ENCODE results near the gene TTBK1. TPM values are rescaled to one million over a fixed set of nuclear protein-coding genes. Genes with fewer than 3 reads are reported as not detected.

TTBK1 gene
- total and polyA plus RNA-seq, 2 donors, result 0.05 to 0.09 TPM

DNA sequence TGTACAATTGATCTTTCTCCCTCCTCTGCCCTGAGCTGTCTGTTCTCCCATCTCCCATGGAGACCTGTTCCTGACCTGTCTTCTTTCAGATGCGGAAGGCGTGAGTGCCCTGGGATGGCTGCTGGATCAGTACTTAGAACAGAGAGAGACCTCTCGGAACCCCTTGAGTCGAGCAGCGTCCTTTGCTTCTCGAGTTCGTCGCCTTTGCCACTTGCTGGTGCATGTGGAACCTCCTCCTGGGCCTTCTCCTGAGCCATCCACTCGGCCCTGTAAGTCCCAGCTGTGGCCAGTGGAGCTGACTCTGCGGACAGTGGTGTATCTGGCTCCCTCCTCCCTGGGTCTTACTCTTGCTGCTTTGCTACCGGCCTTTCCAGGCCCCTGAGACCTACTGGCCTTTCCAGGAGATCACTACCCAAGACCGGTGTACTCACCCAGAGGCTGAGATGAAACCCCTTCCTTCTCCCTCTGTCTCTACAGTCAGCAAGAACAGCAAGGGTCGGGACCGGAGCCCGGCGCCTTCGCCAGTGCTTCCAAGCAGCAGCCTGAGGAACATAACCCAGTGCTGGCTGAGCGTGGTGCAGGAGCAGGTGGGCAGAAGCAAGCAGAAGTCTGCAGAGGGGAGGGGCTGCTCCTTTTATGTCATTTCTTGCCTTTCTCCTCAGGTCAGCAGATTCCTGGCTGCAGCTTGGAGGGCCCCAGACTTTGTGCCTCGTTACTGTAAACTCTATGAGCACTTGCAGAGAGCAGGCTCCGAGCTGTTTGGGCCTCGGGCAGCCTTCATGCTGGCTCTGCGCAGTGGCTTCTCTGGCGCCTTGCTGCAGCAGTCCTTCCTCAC is 38.8 kb upstream of the TTBK1 start:
- H3K27ac ChIP-seq (ENCODE audit: low read depth in 1 of 2, low read length in 1 of 2), result no peak overlapping the region
- H3K36me3 ChIP-seq (ENCODE audit: control insufficient read depth in 2 of 2, insufficient read depth in 2 of 2, low read length in 1 of 2), result peaks cover 39 to 41% of the 10 kb centered on the region in 2 donors
- no peaks in the 10 kb centered on the region for H3K4me1 ChIP-seq (ENCODE audit: control insufficient read depth in 2 of 2, insufficient read depth in 2 of 2, low read length in 2 of 2)
- no peak for DNase-seq (ENCODE audit: low read depth in 6 of 9, low spot score in 9 of 9)
- no peaks in the 10 kb centered on the region for H3K27me3 ChIP-seq (ENCODE audit: control insufficient read depth in 2 of 2, insufficient read depth in 1 of 2, low read length in 1 of 2)
- 99% methylated on average over 23 of the region's 23 CpGs for WGBS
- H3K4me3 ChIP-seq (ENCODE audit: low read length in 2 of 2), result no peak overlapping the region
- no peaks in the 10 kb centered on the region for H3K9me3 ChIP-seq (ENCODE audit: control insufficient read depth in 2 of 2, insufficient read depth in 1 of 2, low read length in 1 of 2)

DNA sequence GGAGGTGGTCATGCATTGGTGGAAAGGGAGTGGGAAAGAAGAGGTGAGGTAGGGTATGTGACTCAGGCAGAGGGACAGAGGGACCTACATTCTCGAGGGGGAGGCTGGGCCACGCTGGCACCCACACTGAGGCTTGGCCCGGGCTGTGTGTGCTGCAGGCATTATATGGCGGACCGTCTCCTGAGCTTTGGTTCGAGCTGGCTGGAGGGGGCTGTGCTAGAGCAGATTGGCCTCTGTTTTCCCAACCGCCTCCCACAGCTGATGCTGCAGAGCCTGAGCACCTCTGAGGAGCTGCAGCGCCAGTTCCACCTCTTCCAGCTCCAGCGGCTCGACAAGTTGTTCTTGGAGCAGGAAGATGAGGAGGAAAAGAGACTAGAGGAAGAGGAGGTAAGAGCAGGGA is 37.4 kb upstream of the TTBK1 start:
- H3K4me3 ChIP-seq (ENCODE audit: low read length in 2 of 2), result no peak overlapping the region
- no peaks in the 10 kb centered on the region for H3K27me3 ChIP-seq (ENCODE audit: control insufficient read depth in 2 of 2, insufficient read depth in 1 of 2, low read length in 1 of 2)
- DNase-seq (ENCODE audit: low read depth in 6 of 9, low spot score in 9 of 9), result no peak
- 98% methylated on average over 10 of the region's 10 CpGs for WGBS
- H3K9me3 ChIP-seq (ENCODE audit: control insufficient read depth in 2 of 2, insufficient read depth in 1 of 2, low read length in 1 of 2), result no peaks in the 10 kb centered on the region
- no peak overlapping the region for H3K27ac ChIP-seq (ENCODE audit: low read depth in 1 of 2, low read length in 1 of 2)
- peaks cover 25 to 28% of the 10 kb centered on the region in 2 donors for H3K36me3 ChIP-seq (ENCODE audit: control insufficient read depth in 2 of 2, insufficient read depth in 2 of 2, low read length in 1 of 2)
- no peaks in the 10 kb centered on the region for H3K4me1 ChIP-seq (ENCODE audit: control insufficient read depth in 2 of 2, insufficient read depth in 2 of 2, low read length in 2 of 2)

DNA sequence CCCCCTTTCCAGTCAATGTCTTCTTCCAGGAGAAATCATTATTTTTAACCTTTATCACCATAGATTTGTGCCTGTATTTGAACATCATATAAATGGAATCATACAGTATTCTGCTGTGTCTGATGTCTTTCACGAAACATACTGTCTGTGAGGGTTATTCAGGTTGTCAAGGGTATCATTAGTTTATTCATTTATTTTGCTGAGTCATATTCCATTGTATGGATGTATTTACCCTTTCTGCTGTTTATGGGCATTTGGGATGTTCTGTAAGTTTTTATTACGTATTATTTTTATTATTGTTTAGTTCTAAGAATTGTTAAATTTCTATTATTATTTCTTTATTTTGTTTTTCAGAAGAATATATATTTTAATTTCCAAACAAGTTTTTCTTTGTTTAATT is 36.0 kb upstream of the TTBK1 start:
- WGBS, result 97% methylated on average over 2 of the region's 2 CpGs
- Histone ChIP-seq H3K4me1 (ENCODE audit: control insufficient read depth in 2 of 2, insufficient read depth in 2 of 2, low read length in 2 of 2) (no peaks in the 10 kb centered on the region), H3K4me3 (ENCODE audit: low read length in 2 of 2) (no peak overlapping the region), H3K9me3 (ENCODE audit: control insufficient read depth in 2 of 2, insufficient read depth in 1 of 2, low read length in 1 of 2) (no peaks in the 10 kb centered on the region), H3K36me3 (ENCODE audit: control insufficient read depth in 2 of 2, insufficient read depth in 2 of 2, low read length in 1 of 2) (peaks cover 20 to 25% of the 10 kb centered on the region in 2 donors), H3K27me3 (ENCODE audit: control insufficient read depth in 2 of 2, insufficient read depth in 1 of 2, low read length in 1 of 2) (no peaks in the 10 kb centered on the region), H3K27ac (ENCODE audit: low read depth in 1 of 2, low read length in 1 of 2) (no peak overlapping the region)
- DNase-seq (ENCODE audit: low read depth in 6 of 9, low spot score in 9 of 9), result no peak

DNA sequence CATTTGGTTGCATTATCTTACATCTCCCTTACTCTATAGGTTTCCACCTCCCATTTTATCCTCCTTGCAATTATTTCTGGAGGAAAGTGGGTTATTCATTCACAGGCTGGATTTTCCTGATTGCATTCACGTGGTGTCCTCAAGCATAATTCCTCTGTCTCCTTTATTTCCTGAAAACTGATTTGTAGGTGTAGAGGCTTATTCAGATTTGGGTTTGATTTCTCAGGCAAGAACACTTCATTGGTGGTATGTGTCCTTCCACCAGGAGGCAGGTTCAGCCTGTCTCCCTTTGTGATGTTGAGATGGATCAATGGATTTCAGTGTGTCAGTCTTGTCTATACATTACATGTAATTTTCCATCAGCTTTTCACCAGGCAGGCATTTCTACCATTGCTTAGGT is 31.3 kb upstream of the TTBK1 start:
- H3K4me3 ChIP-seq (ENCODE audit: low read length in 2 of 2), result no peak overlapping the region
- 94% methylated on average over 1 of the region's 1 CpG for WGBS
- DNase-seq (ENCODE audit: low read depth in 6 of 9, low spot score in 9 of 9), result no peak

DNA sequence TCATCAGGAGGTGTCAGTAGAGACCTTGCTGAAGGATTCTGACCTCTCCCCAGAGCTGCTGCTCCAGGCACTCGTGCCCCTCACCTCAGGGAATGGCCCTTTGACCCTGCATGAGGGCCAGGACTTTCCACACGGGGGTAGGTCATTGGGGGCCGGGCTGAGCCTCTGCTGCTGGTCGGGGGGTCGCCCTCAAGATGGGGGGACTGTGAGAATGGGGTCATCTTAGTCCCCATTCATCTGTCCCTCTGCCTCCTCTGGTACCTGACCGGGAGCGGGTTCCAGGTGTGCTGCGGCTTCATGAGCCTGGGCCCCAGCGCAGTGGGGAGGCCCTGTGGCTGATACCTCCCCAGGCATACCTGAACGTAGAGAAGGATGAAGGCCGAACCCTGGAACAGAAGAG is 29.9 kb upstream of the TTBK1 start:
- Histone ChIP-seq H3K27ac (ENCODE audit: low read depth in 1 of 2, low read length in 1 of 2) (no peak overlapping the region), H3K4me1 (ENCODE audit: control insufficient read depth in 2 of 2, insufficient read depth in 2 of 2, low read length in 2 of 2) (no peaks in the 10 kb centered on the region), H3K27me3 (ENCODE audit: control insufficient read depth in 2 of 2, insufficient read depth in 1 of 2, low read length in 1 of 2) (no peaks in the 10 kb centered on the region), H3K4me3 (ENCODE audit: low read length in 2 of 2) (no peak overlapping the region), H3K36me3 (ENCODE audit: control insufficient read depth in 2 of 2, insufficient read depth in 2 of 2, low read length in 1 of 2) (peaks cover 17 to 34% of the 10 kb centered on the region in 2 donors), H3K9me3 (ENCODE audit: control insufficient read depth in 2 of 2, insufficient read depth in 1 of 2, low read length in 1 of 2) (no peaks in the 10 kb centered on the region)
- no peak for DNase-seq (ENCODE audit: low read depth in 6 of 9, low spot score in 9 of 9)
- WGBS, result 96% methylated on average over 11 of the region's 11 CpGs

More for the DNA sequence above, 31.3 kb upstream of the TTBK1 start:
- H3K27ac ChIP-seq (ENCODE audit: low read depth in 1 of 2, low read length in 1 of 2), result no peak overlapping the region
- no peaks in the 10 kb centered on the region for H3K9me3 ChIP-seq (ENCODE audit: control insufficient read depth in 2 of 2, insufficient read depth in 1 of 2, low read length in 1 of 2)
- H3K27me3 ChIP-seq (ENCODE audit: control insufficient read depth in 2 of 2, insufficient read depth in 1 of 2, low read length in 1 of 2), result no peaks in the 10 kb centered on the region
- H3K4me1 ChIP-seq (ENCODE audit: control insufficient read depth in 2 of 2, insufficient read depth in 2 of 2, low read length in 2 of 2), result no peaks in the 10 kb centered on the region
- peaks cover 13 to 28% of the 10 kb centered on the region in 2 donors for H3K36me3 ChIP-seq (ENCODE audit: control insufficient read depth in 2 of 2, insufficient read depth in 2 of 2, low read length in 1 of 2)

DNA sequence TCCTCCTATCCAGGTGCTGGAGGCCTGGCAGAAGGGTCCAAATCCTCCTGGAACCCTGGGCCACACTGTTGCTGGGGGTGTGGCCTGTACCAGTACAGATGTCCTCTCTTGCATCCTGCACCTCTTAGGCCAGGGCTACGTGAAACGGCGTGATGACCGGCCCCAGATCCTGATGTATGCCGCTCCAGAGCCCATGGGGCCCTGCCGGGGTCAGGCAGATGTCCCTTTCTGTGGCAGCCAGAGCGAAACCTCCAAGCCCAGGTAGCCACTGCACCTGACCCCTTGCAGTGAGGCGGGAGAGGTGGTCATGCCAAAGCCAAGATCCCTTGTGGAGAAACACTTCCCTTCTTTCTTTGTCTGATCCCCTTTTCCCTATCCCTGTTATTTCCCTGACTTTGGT is 28.2 kb upstream of the TTBK1 start:
- H3K4me1 ChIP-seq (ENCODE audit: control insufficient read depth in 2 of 2, insufficient read depth in 2 of 2, low read length in 2 of 2), result no peaks in the 10 kb centered on the region
- H3K9me3 ChIP-seq (ENCODE audit: control insufficient read depth in 2 of 2, insufficient read depth in 1 of 2, low read length in 1 of 2), result no peaks in the 10 kb centered on the region
- H3K27ac ChIP-seq (ENCODE audit: low read depth in 1 of 2, low read length in 1 of 2), result no peak overlapping the region
- H3K36me3 ChIP-seq (ENCODE audit: control insufficient read depth in 2 of 2, insufficient read depth in 2 of 2, low read length in 1 of 2), result peaks cover 20 to 35% of the 10 kb centered on the region in 2 donors
- DNase-seq (ENCODE audit: low read depth in 6 of 9, low spot score in 9 of 9), result no peak
- no peak overlapping the region for H3K4me3 ChIP-seq (ENCODE audit: low read length in 2 of 2)
- no peaks in the 10 kb centered on the region for H3K27me3 ChIP-seq (ENCODE audit: control insufficient read depth in 2 of 2, insufficient read depth in 1 of 2, low read length in 1 of 2)
- 98% methylated on average over 8 of the region's 8 CpGs for whole genome bisulfite sequencing

DNA sequence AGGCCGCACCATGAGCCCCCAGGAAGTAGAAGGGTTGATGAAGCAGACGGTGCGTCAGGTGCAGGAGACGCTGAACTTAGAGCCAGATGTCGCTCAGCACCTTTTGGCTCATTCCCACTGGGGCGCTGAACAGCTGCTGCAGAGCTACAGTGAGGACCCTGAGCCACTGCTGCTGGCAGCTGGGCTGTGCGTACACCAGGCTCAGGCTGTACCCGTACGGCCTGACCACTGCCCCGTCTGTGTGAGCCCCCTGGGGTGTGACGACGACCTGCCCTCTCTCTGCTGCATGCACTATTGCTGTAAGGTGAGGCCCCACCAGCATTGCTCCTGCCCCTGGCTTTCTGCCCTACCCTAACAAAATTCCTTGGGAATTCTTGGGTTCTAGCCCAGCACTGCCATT is 27.1 kb upstream of the TTBK1 start:
- WGBS, result 91% methylated on average over 12 of the region's 12 CpGs
- Histone ChIP-seq H3K9me3 (ENCODE audit: control insufficient read depth in 2 of 2, insufficient read depth in 1 of 2, low read length in 1 of 2) (no peaks in the 10 kb centered on the region), H3K27ac (ENCODE audit: low read depth in 1 of 2, low read length in 1 of 2) (no peak overlapping the region), H3K27me3 (ENCODE audit: control insufficient read depth in 2 of 2, insufficient read depth in 1 of 2, low read length in 1 of 2) (no peaks in the 10 kb centered on the region), H3K4me3 (ENCODE audit: low read length in 2 of 2) (no peak overlapping the region), H3K4me1 (ENCODE audit: control insufficient read depth in 2 of 2, insufficient read depth in 2 of 2, low read length in 2 of 2) (no peaks in the 10 kb centered on the region), H3K36me3 (ENCODE audit: control insufficient read depth in 2 of 2, insufficient read depth in 2 of 2, low read length in 1 of 2) (peaks cover 32 to 39% of the 10 kb centered on the region in 2 donors)
- DNase-seq (ENCODE audit: low read depth in 6 of 9, low spot score in 9 of 9), result no peak

DNA sequence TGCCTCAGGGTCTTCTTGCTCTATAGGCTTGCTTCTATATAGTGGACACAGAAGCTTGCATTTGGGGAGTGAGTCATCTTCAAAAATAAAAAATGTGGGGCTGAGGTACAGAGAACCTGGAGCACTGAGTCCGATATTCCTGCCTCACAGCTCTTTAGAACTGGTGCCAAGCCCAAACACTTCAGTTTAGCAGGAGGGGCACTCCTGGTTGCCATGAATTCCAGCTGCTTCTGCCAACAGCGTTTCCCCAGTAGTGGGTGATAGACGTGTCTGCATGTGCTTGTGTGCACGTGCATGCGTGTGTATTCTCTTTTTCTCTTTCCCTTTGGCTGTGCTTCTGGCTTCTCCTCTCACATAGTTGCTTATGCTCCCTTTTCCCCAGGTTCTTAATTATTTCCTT is 25.9 kb upstream of the TTBK1 start:
- WGBS, result 96% methylated on average over 5 of the region's 5 CpGs
- H3K36me3 ChIP-seq (ENCODE audit: control insufficient read depth in 2 of 2, insufficient read depth in 2 of 2, low read length in 1 of 2), result peaks cover 34 to 47% of the 10 kb centered on the region in 2 donors
- no peaks in the 10 kb centered on the region for H3K4me1 ChIP-seq (ENCODE audit: control insufficient read depth in 2 of 2, insufficient read depth in 2 of 2, low read length in 2 of 2)
- no peaks in the 10 kb centered on the region for H3K9me3 ChIP-seq (ENCODE audit: control insufficient read depth in 2 of 2, insufficient read depth in 1 of 2, low read length in 1 of 2)
- no peaks in the 10 kb centered on the region for H3K27me3 ChIP-seq (ENCODE audit: control insufficient read depth in 2 of 2, insufficient read depth in 1 of 2, low read length in 1 of 2)
- H3K4me3 ChIP-seq (ENCODE audit: low read length in 2 of 2), result no peak overlapping the region
- no peak for DNase-seq (ENCODE audit: low read depth in 6 of 9, low spot score in 9 of 9)
- H3K27ac ChIP-seq (ENCODE audit: low read depth in 1 of 2, low read length in 1 of 2), result no peak overlapping the region

DNA sequence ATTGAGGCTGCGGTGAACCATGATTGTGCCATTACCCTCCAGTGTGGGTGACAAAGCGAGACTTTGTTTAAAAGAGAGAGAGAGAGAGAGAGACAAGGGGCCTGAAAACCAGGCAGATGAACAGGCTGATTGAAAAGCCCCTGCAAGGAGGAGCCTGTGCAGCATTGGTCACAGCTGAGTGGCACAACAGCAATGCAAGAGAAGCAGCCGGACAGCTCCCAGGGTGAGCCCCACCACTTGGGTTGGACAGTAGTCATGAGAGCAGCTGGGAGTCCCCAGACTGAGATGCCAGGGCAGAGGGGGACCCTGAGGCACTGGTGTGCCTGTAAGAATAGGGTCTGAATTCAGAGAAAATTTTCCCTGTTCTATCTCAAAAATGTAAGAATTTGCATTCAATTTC is 24.2 kb upstream of the TTBK1 start:
- Histone ChIP-seq H3K4me1 (ENCODE audit: control insufficient read depth in 2 of 2, insufficient read depth in 2 of 2, low read length in 2 of 2) (peaks cover 0 to 9% of the 10 kb centered on the region in 2 donors), H3K36me3 (ENCODE audit: control insufficient read depth in 2 of 2, insufficient read depth in 2 of 2, low read length in 1 of 2) (peaks cover 37 to 48% of the 10 kb centered on the region in 2 donors)
- 98% methylated on average over 3 of the region's 3 CpGs for WGBS

More for the DNA sequence above, 24.2 kb upstream of the TTBK1 start:
- Histone ChIP-seq H3K27me3 (ENCODE audit: control insufficient read depth in 2 of 2, insufficient read depth in 1 of 2, low read length in 1 of 2) (no peaks in the 10 kb centered on the region), H3K27ac (ENCODE audit: low read depth in 1 of 2, low read length in 1 of 2) (no peak overlapping the region), H3K9me3 (ENCODE audit: control insufficient read depth in 2 of 2, insufficient read depth in 1 of 2, low read length in 1 of 2) (no peaks in the 10 kb centered on the region), H3K4me3 (ENCODE audit: low read length in 2 of 2) (no peak overlapping the region)
- no peak for DNase-seq (ENCODE audit: low read depth in 6 of 9, low spot score in 9 of 9)
